ENCODE data around the gene WFIKKN1. TPM values are rescaled to one million over a fixed set of nuclear protein-coding genes. Genes with fewer than 3 reads are reported as not detected.
A peak's percentile ranks its signal among the peaks of the same experiment; 100 is the strongest.
"Not testable (repeated sequence)": the region's sequence is repeated elsewhere in the genome, so short reads cannot be mapped to it uniquely, and the experiment has no call there.

The WFIKKN1 gene
- total and polyA plus RNA-seq, 2 donors, result 0.33 to 2.1 TPM

GRCh38 chr16:592518-593306 is 38.1 kb upstream of the WFIKKN1 start:
- WGBS, result 87% methylated on average over 24 of the region's 24 CpGs
- Histone ChIP-seq H3K27ac (ENCODE audit: low read depth in 1 of 2, low read length in 1 of 2) (peak overlapping the region; percentile 38 to 44), H3K4me3 (ENCODE audit: low read length in 2 of 2) (no peak overlapping the region), H3K4me1 (ENCODE audit: control insufficient read depth in 2 of 2, insufficient read depth in 2 of 2, low read length in 2 of 2) (peaks cover 25 to 64% of the 10 kb centered on the region in 2 donors), H3K27me3 (ENCODE audit: control insufficient read depth in 2 of 2, insufficient read depth in 1 of 2, low read length in 1 of 2) (no peaks in the 10 kb centered on the region), H3K36me3 (ENCODE audit: control insufficient read depth in 2 of 2, insufficient read depth in 2 of 2, low read length in 1 of 2) (peaks cover 28 to 29% of the 10 kb centered on the region in 2 donors), H3K9me3 (ENCODE audit: control insufficient read depth in 2 of 2, insufficient read depth in 1 of 2, low read length in 1 of 2) (peaks cover 0 to 3% of the 10 kb centered on the region in 2 donors)
- no peak for DNase-seq (ENCODE audit: low read depth in 6 of 9, low spot score in 9 of 9)

- Histone ChIP-seq H3K36me3 (ENCODE audit: control insufficient read depth in 2 of 2, insufficient read depth in 2 of 2, low read length in 1 of 2) (peaks cover 28 to 29% of the 10 kb centered on the region in 2 donors), H3K4me3 (ENCODE audit: low read length in 2 of 2) (no peak overlapping the region), H3K4me1 (ENCODE audit: control insufficient read depth in 2 of 2, insufficient read depth in 2 of 2, low read length in 2 of 2) (peaks cover 18 to 58% of the 10 kb centered on the region in 2 donors), H3K27me3 (ENCODE audit: control insufficient read depth in 2 of 2, insufficient read depth in 1 of 2, low read length in 1 of 2) (no peaks in the 10 kb centered on the region), H3K9me3 (ENCODE audit: control insufficient read depth in 2 of 2, insufficient read depth in 1 of 2, low read length in 1 of 2) (peaks cover 0 to 3% of the 10 kb centered on the region in 2 donors), H3K27ac (ENCODE audit: low read depth in 1 of 2, low read length in 1 of 2) (peak overlapping the region in 1 of 2 donors; percentile 44)
- 94% methylated on average over 9 of the region's 9 CpGs for WGBS
- DNase-seq (ENCODE audit: low read depth in 6 of 9, low spot score in 9 of 9), result no peak
Measured at GRCh38 chr16:593406-593805, 37.4 kb upstream of the WFIKKN1 start.

- DNase-seq (ENCODE audit: low read depth in 6 of 9, low spot score in 9 of 9), result no peak
- Histone ChIP-seq H3K36me3 (ENCODE audit: control insufficient read depth in 2 of 2, insufficient read depth in 2 of 2, low read length in 1 of 2) (peaks cover 30 to 33% of the 10 kb centered on the region in 2 donors), H3K4me3 (ENCODE audit: low read length in 2 of 2) (no peak overlapping the region), H3K27ac (ENCODE audit: low read depth in 1 of 2, low read length in 1 of 2) (peak overlapping the region in 1 of 2 donors; percentile 44), H3K4me1 (ENCODE audit: control insufficient read depth in 2 of 2, insufficient read depth in 2 of 2, low read length in 2 of 2) (peaks cover 17 to 55% of the 10 kb centered on the region in 2 donors), H3K9me3 (ENCODE audit: control insufficient read depth in 2 of 2, insufficient read depth in 1 of 2, low read length in 1 of 2) (peaks cover 0 to 3% of the 10 kb centered on the region in 2 donors), H3K27me3 (ENCODE audit: control insufficient read depth in 2 of 2, insufficient read depth in 1 of 2, low read length in 1 of 2) (no peaks in the 10 kb centered on the region)
- WGBS, result 95% methylated on average over 16 of the region's 16 CpGs
Measured at GRCh38 chr16:593807-594206, 37.0 kb upstream of the WFIKKN1 start.

- Histone ChIP-seq H3K9me3 (ENCODE audit: control insufficient read depth in 2 of 2, insufficient read depth in 1 of 2, low read length in 1 of 2) (peaks cover 0 to 3% of the 10 kb centered on the region in 2 donors), H3K36me3 (ENCODE audit: control insufficient read depth in 2 of 2, insufficient read depth in 2 of 2, low read length in 1 of 2) (peaks cover 35 to 42% of the 10 kb centered on the region in 2 donors), H3K4me1 (ENCODE audit: control insufficient read depth in 2 of 2, insufficient read depth in 2 of 2, low read length in 2 of 2) (peaks cover 17 to 57% of the 10 kb centered on the region in 2 donors), H3K4me3 (ENCODE audit: low read length in 2 of 2) (no peak overlapping the region), H3K27me3 (ENCODE audit: control insufficient read depth in 2 of 2, insufficient read depth in 1 of 2, low read length in 1 of 2) (no peaks in the 10 kb centered on the region), H3K27ac (ENCODE audit: low read depth in 1 of 2, low read length in 1 of 2) (no peak overlapping the region)
- 88% methylated on average over 18 of the region's 18 CpGs for WGBS
- peak in 1 of 9 donors; percentile 37 for DNase-seq (ENCODE audit: low read depth in 6 of 9, low spot score in 9 of 9)
Measured at GRCh38 chr16:595094-595528, 35.7 kb upstream of the WFIKKN1 start.

- Histone ChIP-seq H3K4me1 (ENCODE audit: control insufficient read depth in 2 of 2, insufficient read depth in 2 of 2, low read length in 2 of 2) (peaks cover 18 to 60% of the 10 kb centered on the region in 2 donors), H3K27ac (ENCODE audit: low read depth in 1 of 2, low read length in 1 of 2) (peak overlapping the region in 1 of 2 donors; percentile 4), H3K4me3 (ENCODE audit: low read length in 2 of 2) (no peak overlapping the region), H3K36me3 (ENCODE audit: control insufficient read depth in 2 of 2, insufficient read depth in 2 of 2, low read length in 1 of 2) (peaks cover 35 to 42% of the 10 kb centered on the region in 2 donors), H3K27me3 (ENCODE audit: control insufficient read depth in 2 of 2, insufficient read depth in 1 of 2, low read length in 1 of 2) (no peaks in the 10 kb centered on the region), H3K9me3 (ENCODE audit: control insufficient read depth in 2 of 2, insufficient read depth in 1 of 2, low read length in 1 of 2) (no peaks in the 10 kb centered on the region)
- no peak for DNase-seq (ENCODE audit: low read depth in 6 of 9, low spot score in 9 of 9)
- 94% methylated on average over 34 of the region's 34 CpGs for WGBS
Measured at GRCh38 chr16:595942-596735, 34.6 kb upstream of the WFIKKN1 start.

- no peaks in the 10 kb centered on the region for H3K9me3 ChIP-seq (ENCODE audit: control insufficient read depth in 2 of 2, insufficient read depth in 1 of 2, low read length in 1 of 2)
- H3K27me3 ChIP-seq (ENCODE audit: control insufficient read depth in 2 of 2, insufficient read depth in 1 of 2, low read length in 1 of 2), result no peaks in the 10 kb centered on the region
- no peak overlapping the region for H3K4me3 ChIP-seq (ENCODE audit: low read length in 2 of 2)
- peaks cover 35 to 42% of the 10 kb centered on the region in 2 donors for H3K36me3 ChIP-seq (ENCODE audit: control insufficient read depth in 2 of 2, insufficient read depth in 2 of 2, low read length in 1 of 2)
- H3K4me1 ChIP-seq (ENCODE audit: control insufficient read depth in 2 of 2, insufficient read depth in 2 of 2, low read length in 2 of 2), result peaks cover 20 to 63% of the 10 kb centered on the region in 2 donors
- DNase-seq (ENCODE audit: low read depth in 6 of 9, low spot score in 9 of 9), result no peak
- no peak overlapping the region for H3K27ac ChIP-seq (ENCODE audit: low read depth in 1 of 2, low read length in 1 of 2)
- 96% methylated on average over 12 of the region's 12 CpGs for WGBS
Measured at GRCh38 chr16:596736-597060, 34.1 kb upstream of the WFIKKN1 start.

- H3K27ac ChIP-seq (ENCODE audit: low read depth in 1 of 2, low read length in 1 of 2); H3K9me3 ChIP-seq (ENCODE audit: control insufficient read depth in 2 of 2, insufficient read depth in 1 of 2, low read length in 1 of 2); H3K27me3 ChIP-seq (ENCODE audit: control insufficient read depth in 2 of 2, insufficient read depth in 1 of 2, low read length in 1 of 2); H3K4me3 ChIP-seq (ENCODE audit: low read length in 2 of 2); DNase-seq (ENCODE audit: low read depth in 6 of 9, low spot score in 9 of 9): not testable (repeated sequence)
- WGBS, result 96% methylated on average over 7 of the region's 7 CpGs
- Histone ChIP-seq H3K36me3 (ENCODE audit: control insufficient read depth in 2 of 2, insufficient read depth in 2 of 2, low read length in 1 of 2) (peaks cover 27 to 41% of the 10 kb centered on the region in 2 donors), H3K4me1 (ENCODE audit: control insufficient read depth in 2 of 2, insufficient read depth in 2 of 2, low read length in 2 of 2) (peaks cover 20 to 62% of the 10 kb centered on the region in 2 donors)
Measured at GRCh38 chr16:597655-598054, 33.1 kb upstream of the WFIKKN1 start.

GRCh38 chr16:598823-599739 is 31.7 kb upstream of the WFIKKN1 start:
- H3K4me1 ChIP-seq (ENCODE audit: control insufficient read depth in 2 of 2, insufficient read depth in 2 of 2, low read length in 2 of 2), result peaks cover 30 to 63% of the 10 kb centered on the region in 2 donors
- no peaks in the 10 kb centered on the region for H3K9me3 ChIP-seq (ENCODE audit: control insufficient read depth in 2 of 2, insufficient read depth in 1 of 2, low read length in 1 of 2)
- WGBS, result 98% methylated on average over 43 of the region's 43 CpGs
- no peak for DNase-seq (ENCODE audit: low read depth in 6 of 9, low spot score in 9 of 9)
- no peak overlapping the region for H3K4me3 ChIP-seq (ENCODE audit: low read length in 2 of 2)
- H3K27me3 ChIP-seq (ENCODE audit: control insufficient read depth in 2 of 2, insufficient read depth in 1 of 2, low read length in 1 of 2), result no peaks in the 10 kb centered on the region
- no peak overlapping the region for H3K27ac ChIP-seq (ENCODE audit: low read depth in 1 of 2, low read length in 1 of 2)
- peaks cover 22 to 29% of the 10 kb centered on the region in 2 donors for H3K36me3 ChIP-seq (ENCODE audit: control insufficient read depth in 2 of 2, insufficient read depth in 2 of 2, low read length in 1 of 2)
